Kasumi-1 (cell line): ENCODE results near the gene ARIH2.

ENCODE experiments used
- DNase-seq, 2 experiments: peaks; one replicate each; lab custom pipeline; 2025; lab: John Stamatoyannopoulos, UW

ARIH2 gene

GRCh38 chr3:48974076-48974864 lies 55.6 kb downstream of the ARIH2 start:
- DNase-seq = no peak

GRCh38 chr3:48979451-48979850 lies 60.8 kb downstream of the ARIH2 start:
- DNase-seq = no peak

GRCh38 chr3:48980295-48980694 lies 61.7 kb downstream of the ARIH2 start:
- no peak for DNase-seq

GRCh38 chr3:48982016-48982415 lies 63.4 kb downstream of the ARIH2 start:
- no peak for DNase-seq

DNA sequence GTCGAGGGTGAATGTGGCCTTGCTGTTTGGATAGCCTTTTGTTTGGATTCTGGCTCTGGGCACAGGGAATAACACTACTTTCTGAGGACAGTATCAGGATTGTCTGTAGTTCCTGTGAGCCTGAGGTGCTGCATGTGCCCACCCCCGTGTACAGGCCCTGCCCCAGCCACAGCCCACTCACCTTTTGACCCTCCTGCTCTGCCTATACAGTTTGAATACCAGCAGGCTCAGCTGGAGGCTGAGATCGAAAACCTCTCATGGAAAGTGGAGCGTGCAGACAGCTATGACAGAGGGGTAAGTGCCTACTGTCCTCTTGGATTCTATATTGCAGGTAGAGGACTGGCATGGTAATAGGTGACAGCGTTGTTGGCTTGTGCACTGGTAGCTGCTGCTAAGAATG lies 64.0 kb downstream of the ARIH2 start:
- DNase-seq = no peak

DNA sequence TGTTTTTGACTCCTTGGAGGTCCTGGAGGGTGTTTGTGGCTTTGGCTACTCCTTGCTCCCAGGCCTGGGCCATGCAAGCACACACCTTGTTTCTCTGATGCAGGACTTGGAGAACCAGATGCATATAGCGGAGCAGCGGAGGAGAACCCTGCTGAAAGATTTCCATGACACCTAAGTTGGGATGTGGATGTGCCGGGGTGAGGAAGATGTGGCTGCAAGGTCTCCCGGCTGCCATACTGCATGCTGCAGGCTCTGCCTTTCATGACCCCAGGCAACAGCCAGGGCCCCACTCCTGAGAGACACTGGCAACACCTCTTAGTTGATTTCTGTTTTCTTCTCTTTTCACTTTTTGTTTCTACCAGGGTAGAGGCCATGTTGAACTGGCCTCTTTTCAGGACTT lies 64.5 kb downstream of the ARIH2 start:
- no peak for DNase-seq

DNA sequence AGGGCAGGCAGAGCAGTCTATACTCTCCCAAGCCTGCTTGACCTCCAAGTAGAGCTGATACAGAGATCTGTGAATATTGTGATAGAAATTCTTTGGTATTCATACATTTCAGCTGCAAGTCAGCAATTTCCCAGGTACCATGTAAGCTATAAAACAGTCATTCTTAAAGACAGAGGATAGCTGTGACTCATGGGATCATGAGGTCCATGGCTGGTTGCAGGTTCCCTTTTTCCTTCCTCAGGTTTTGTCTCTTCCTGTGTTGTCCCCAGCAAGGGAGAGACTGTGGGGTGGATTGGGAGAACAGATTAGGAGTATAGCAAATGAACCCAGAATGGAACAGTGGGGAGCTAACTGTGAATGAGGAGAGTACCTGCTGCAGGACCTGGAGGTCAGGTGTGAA lies 66.0 kb downstream of the ARIH2 start:
- DNase-seq = peak; percentile 18 to 48

DNA sequence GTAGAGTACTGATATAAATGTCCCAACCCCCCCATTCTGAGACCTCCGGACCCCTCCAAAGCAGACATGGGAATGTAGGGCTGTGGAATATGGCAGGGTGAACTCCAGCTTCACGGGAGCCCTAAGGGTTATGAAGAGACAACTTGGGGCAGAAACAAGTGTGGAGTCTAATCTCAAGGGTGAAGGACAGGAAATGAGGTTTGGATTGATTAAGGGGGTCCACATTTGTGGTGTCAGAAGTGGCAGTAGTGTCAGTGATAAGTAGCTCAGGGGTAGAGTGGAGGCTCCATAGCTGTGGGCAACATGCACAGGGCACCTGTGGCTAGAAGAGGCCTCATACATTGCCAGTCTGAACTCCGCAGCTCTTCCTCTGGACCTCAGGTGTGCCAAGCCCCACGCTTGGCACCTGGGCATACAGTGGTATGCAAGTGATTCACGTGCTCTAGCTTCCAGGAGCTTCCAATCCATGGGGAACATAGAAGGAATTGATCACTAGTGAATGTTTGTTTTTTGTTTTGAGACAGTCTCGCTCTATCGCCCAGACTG lies 67.3 kb downstream of the ARIH2 start:
- DNase-seq = no peak

- DNase-seq = no peak
Measured at GRCh38 chr3:48989126-48989795, 70.6 kb downstream of the ARIH2 start.

- DNase-seq = peak; percentile 81 to 87
Measured at GRCh38 chr3:48989796-48990635, 71.4 kb downstream of the ARIH2 start, which contains the start of gene P4HTM. Gene P4HTM, plus strand, starts transcription at chr3:48990241. Its CDS starts 16 bp downstream, at chr3:48990257.

- no peak for DNase-seq
Measured at GRCh38 chr3:48990636-48991469, 72.2 kb downstream of the ARIH2 start.

- no peak for DNase-seq
Measured at GRCh38 chr3:48991851-48992545, 73.4 kb downstream of the ARIH2 start.

DNA sequence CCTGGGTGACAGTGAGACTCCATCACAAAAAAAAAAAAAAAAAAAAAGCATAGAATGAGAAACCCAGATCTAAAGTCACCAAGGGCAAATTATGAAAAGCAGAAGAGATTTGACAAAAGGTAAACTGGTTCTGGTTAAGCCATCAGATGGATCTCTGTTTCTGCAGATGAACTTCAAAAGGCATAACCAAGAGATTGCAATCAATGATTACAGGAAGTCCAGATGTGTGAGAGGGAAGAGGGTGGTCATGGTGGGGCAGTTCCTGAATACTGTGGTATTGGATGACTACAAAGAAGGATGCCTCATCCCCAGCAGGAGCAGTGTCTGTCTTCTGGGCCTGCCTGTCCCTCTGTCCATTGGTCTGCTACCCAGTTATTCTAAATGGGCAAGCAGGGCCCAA lies 75.2 kb downstream of the ARIH2 start:
- DNase-seq = peak; percentile 35 to 43

GRCh38 chr3:48996640-48997039 lies 78.0 kb downstream of the ARIH2 start:
- no peak for DNase-seq

DNA sequence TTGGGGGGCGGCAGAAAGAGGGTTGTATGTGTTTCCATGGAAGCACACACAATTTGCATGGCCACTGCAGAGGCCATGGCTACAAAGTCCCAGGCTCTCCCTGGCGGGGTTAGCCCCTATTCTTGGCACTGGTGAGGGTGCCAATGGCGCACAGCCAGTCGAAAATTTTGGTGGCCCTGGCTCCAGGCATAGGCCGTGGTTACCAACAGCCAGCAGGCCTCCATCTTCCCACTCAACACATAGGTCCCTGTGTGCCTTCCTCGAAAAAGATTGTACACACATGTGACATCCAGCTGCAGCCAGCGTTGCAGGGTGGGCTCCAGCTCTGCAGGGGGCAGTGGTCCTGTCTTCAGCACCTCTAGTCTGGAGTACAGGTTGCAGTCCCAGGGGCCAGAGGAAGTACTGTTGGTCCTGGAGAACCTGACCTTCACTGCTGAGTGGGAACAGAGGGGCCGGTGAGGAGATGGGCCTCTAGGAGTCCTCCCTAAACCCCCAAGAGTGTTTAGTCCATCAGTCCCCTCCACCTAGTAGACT lies 78.5 kb downstream of the ARIH2 start:
- DNase-seq = no peak

GRCh38 chr3:48997714-48998637 lies 79.3 kb downstream of the ARIH2 start:
- no peak for DNase-seq

DNA sequence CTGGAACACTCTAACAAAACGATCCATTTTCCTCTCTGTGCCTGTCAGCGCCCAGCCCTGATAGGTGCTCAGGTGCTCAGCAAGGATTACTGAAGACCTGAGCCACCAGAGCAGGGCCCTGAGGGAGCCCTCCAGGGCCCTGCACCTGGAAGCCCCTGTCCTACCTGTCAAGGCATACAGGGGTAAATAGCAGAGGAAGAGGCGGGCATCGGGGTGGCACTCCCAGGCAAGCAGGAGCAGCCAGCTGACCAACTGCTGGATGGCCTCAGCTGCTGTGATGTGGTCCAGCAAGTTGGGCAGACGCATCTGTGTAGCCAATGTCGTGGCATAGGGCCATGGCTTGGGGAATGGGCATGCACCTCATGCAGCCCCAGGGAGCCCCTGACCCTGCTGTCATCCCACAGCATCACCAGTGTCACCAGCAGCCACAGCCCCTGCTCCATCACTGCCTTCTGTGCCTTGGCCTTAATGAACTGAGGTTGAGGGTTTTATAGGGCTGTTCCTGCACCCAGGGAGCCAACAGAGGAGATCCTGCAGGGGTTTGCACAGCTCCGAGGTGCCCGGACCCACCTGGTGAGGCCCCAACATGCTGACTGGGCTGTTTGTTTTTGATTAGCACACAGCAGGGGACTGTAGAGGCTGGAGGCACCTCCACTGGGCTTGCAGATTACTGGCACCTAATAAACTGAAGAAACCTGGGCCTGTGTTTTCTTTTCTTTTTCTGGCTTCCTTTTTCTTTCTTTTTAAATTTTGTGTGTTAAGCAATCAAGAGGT lies 80.6 kb downstream of the ARIH2 start:
- no peak for DNase-seq

GRCh38 chr3:49001155-49001554 lies 82.5 kb downstream of the ARIH2 start:
- DNase-seq = no peak
